HCT116 (cell line): ENCODE data around the gene ANKRD13D. TPM values are rescaled to one million over a fixed set of nuclear protein-coding genes. Genes with fewer than 3 reads are reported as not detected.
"Not testable (repeated sequence)": the region's sequence is repeated elsewhere in the genome, so short reads cannot be mapped to it uniquely, and the experiment has no call there.

Source experiments
- ATAC-seq: fragments of 200-7000 bp; cut with Tn5 transposase; 2 replicates; pipeline ENCODE4 v1.9.1; 2020; ENCODE audit warnings: mild to moderate bottlenecking, moderate library complexity
- BruUV-seq: library from RNA; stranded (reverse); fragments of 400-500 nt; replicated peaks from 2 replicates; lab custom pipeline; 2021; lab: Mats Ljungman, UMichigan
- CTCF ChIA-PET: fragments of 300-600 bp; sonication (Branson Sonifier 250); formaldehyde crosslinking; loops from one replicate; lab custom pipeline; 2021; ENCODE audit warnings: antibody characterized with exemption; lab: Charles Lee
- POLR2A ChIA-PET: fragments of 300-600, 350-600 bp; sonication (Branson Sonifier 250); formaldehyde crosslinking; loops from one replicate; lab custom pipeline; 2021; ENCODE audit warnings: antibody characterized with exemption; lab: Charles Lee
- RAD21 ChIA-PET, 2 experiments: fragments of 300-600 bp; sonication (Branson Sonifier 250); formaldehyde crosslinking; loops; one replicate each; lab custom pipeline; 2023; ENCODE audit warnings: low total read pairs in 2 of 2; ENCODE audit not compliant: uncharacterized antibody in 2 of 2, unreplicated experiment in 2 of 2, low non-redundant PET in 1 of 2; lab: Charles Lee
- DNase-seq: peaks from one replicate; pipeline ENCODE4 v3.0.0-alpha.2; 2010; ENCODE audit warnings: low read depth, low spot score
- H2AFZ ChIP-seq: fragments of 200-600 bp; shearing (Covaris generic), sonication (generic); 2 replicates; pipeline ENCODE4 v1.6.1; 2017; ENCODE audit warnings: low read depth, mixed run types, mixed read lengths, antibody characterized with exemption, low read length; ENCODE audit not compliant: poor library complexity, severe bottlenecking
- H3K27ac ChIP-seq: 2 replicates; pipeline ENCODE4 v1.5.1; 2012; ENCODE audit warnings: low read depth, low read length
- H3K27me3 ChIP-seq: fragments of 200-600 bp; sonication (generic); 2 replicates; pipeline ENCODE4 v1.6.1; 2016; ENCODE audit warnings: mixed run types, low read length, mixed read lengths; ENCODE audit not compliant: insufficient read depth
- H3K36me3 ChIP-seq, 2 experiments: fragments of 200-500 bp in 1 of 2; fragments of 200-600 bp in 1 of 2; sonication (Bioruptor generic) in 1 of 2; sonication (generic) in 1 of 2; 2 replicates each; pipeline versions ENCODE4 v1.5.1 to v1.6.1; 2014 to 2016; ENCODE audit warnings: low read length in 2 of 2, inconsistent platforms in 1 of 2, mixed read lengths in 1 of 2, mixed run types in 1 of 2; ENCODE audit not compliant: insufficient read depth in 2 of 2, control insufficient read depth in 1 of 2
- H3K4me1 ChIP-seq, 2 experiments: fragments of 200-600 bp in 1 of 2; sonication (generic) in 1 of 2; 2 replicates each; pipeline versions ENCODE4 v1.5.1 to v1.6.1; 2012 to 2017; ENCODE audit warnings: low read length in 2 of 2, inconsistent platforms in 1 of 2, mild to moderate bottlenecking in 1 of 2, mixed read lengths in 1 of 2, mixed run types in 1 of 2, moderate library complexity in 1 of 2; ENCODE audit not compliant: insufficient read depth in 2 of 2, control insufficient read depth in 1 of 2
- H3K4me2 ChIP-seq: fragments of 200-600 bp; sonication (generic); 2 replicates; pipeline ENCODE4 v1.6.1; 2017; ENCODE audit warnings: mixed run types, low read length, mixed read lengths
- H3K4me3 ChIP-seq, 2 experiments: fragments of 200-600 bp in 1 of 2; sonication (generic) in 1 of 2; replicated peaks in 1 of 2; 2 replicates each; pipeline ENCODE4 v1.5.1; 2011 to 2016; ENCODE audit warnings: low read length in 2 of 2, control low read depth in 1 of 2, low read depth in 1 of 2, mild to moderate bottlenecking in 1 of 2, mixed read lengths in 1 of 2, mixed run types in 1 of 2
- H3K79me2 ChIP-seq: fragments of 200-600 bp; sonication (generic); 2 replicates; pipeline ENCODE4 v1.6.1; 2017; ENCODE audit warnings: mild to moderate bottlenecking, mixed run types, low read length, moderate library complexity, mixed read lengths; ENCODE audit not compliant: insufficient read depth
- H3K9ac ChIP-seq: fragments of 200-600 bp; sonication (generic); 2 replicates; pipeline ENCODE4 v1.6.1; 2016; ENCODE audit warnings: low read length, mixed read lengths
- H3K9me2 ChIP-seq: fragments of 200-600 bp; sonication (generic), shearing (Covaris generic); 2 replicates; pipeline ENCODE4 v1.6.1; 2017; ENCODE audit warnings: mixed run types, mild to moderate bottlenecking, moderate library complexity; ENCODE audit not compliant: insufficient read depth
- H3K9me3 ChIP-seq, 2 experiments: fragments of 200-500 bp in 1 of 2; fragments of 200-600 bp in 1 of 2; sonication (Bioruptor generic) in 1 of 2; sonication (generic) in 1 of 2; 2 replicates each; pipeline ENCODE4 v1.6.1; 2014 to 2017; ENCODE audit warnings: low read length in 2 of 2, mixed read lengths in 2 of 2, inconsistent platforms in 1 of 2, low read depth in 1 of 2, mild to moderate bottlenecking in 1 of 2, mixed run types in 1 of 2, moderate library complexity in 1 of 2; ENCODE audit not compliant: control insufficient read depth in 1 of 2, insufficient read depth in 1 of 2
- H4K20me1 ChIP-seq: fragments of 200-600 bp; sonication (generic), shearing (Covaris generic); 2 replicates; pipeline ENCODE4 v1.6.1; 2017; ENCODE audit warnings: mixed run types, mild to moderate bottlenecking, moderate library complexity; ENCODE audit not compliant: insufficient read depth
- CTCF ChIP-seq, 3 experiments: fragments of 200-600 bp in 1 of 3; sonication (generic) in 1 of 3; IDR thresholded peaks in 2 of 3; conservative IDR thresholded peaks in 1 of 3; 2 replicates each; pipeline ENCODE4 v1.5.1; 2012 to 2017; ENCODE audit warnings: low read depth in 2 of 3, low read length in 2 of 3, antibody characterized with exemption in 1 of 3, borderline replicate concordance in 1 of 3, control low read depth in 1 of 3, mild to moderate bottlenecking in 1 of 3, mixed read lengths in 1 of 3, mixed run types in 1 of 3, moderate library complexity in 1 of 3; ENCODE audit not compliant: insufficient read depth in 1 of 3
- POLR2AphosphoS5 ChIP-seq: IDR thresholded peaks from 2 replicates; pipeline ENCODE4 v1.6.1; 2011; ENCODE audit warnings: mild to moderate bottlenecking, low read depth, low read length, moderate library complexity
- intact Hi-C: fragments of 100-400 bp; cut with micrococcal nuclease; formaldehyde crosslinking; loops from 2 replicates; pipeline ENCODE4 v1.10.0; 2022
- total RNA-seq: library from RNA; stranded (reverse); gene quantifications from one replicate; pipeline ENCODE4 v1.2.1, GENCODE V29; 2021; ENCODE audit not compliant: unreplicated experiment
- TF ChIP-seq, protein P1 (sequence below): IDR thresholded peaks from 2 replicates; pipeline ENCODE4 v1.6.1; 2012; ENCODE audit warnings: low read depth

Gene ANKRD13D
- total RNA-seq, 1 experiment from 2014 or later = 61.1 TPM

GRCh38 chr11:67260885-67261639 lies 28.0 kb upstream of the ANKRD13D start:
- CTCF ChIA-PET = interaction anchor here (0.6 to 4.2 kb wide), 18 partner anchors 8 to 211 kb away, joined by 3 to 60 read pairs (median 4); partner anchors contain the start of gene SSH3
- Histone ChIP-seq H3K9ac (peak overlapping the region; percentile 54; the same call in 1 of the 2 replicates), H3K4me3 (peak overlapping the region; percentile 32 to 51), H3K4me1 (peaks cover 9 to 34% of the 10 kb centered on the region in 2 experiments; a peak in 3 of 4 replicates), H3K4me2 (peak overlapping the region; percentile 90), H2AFZ (peak overlapping the region; percentile 97)
- DNase-seq, H3K27me3 ChIP-seq, BruUV-seq, H3K79me2 ChIP-seq, H4K20me1 ChIP-seq, H3K27ac ChIP-seq, intact Hi-C loops, H3K9me2 ChIP-seq, H3K36me3 ChIP-seq, H3K9me3 ChIP-seq: not testable (repeated sequence)
- ATAC-seq = peak; percentile 57
- TF ChIP-seq POLR2AphosphoS5 = peak; percentile 21; the same call in 1 of the 2 replicates
- POLR2A ChIA-PET = interaction anchor here (0.6 to 1.9 kb wide), 3 partner anchors 21 to 114 kb away, joined by 3 to 7 read pairs (median 5); no protein-coding TSS in a partner anchor
- RAD21 ChIA-PET = interaction anchor here in 1 of 2 experiments (0.6 to 1.6 kb wide), 4 partner anchors 56 to 121 kb away, joined by 3 to 11 read pairs (median 4); no protein-coding TSS in a partner anchor

- H3K4me2 ChIP-seq = peak overlapping the region; percentile 90
- POLR2A ChIA-PET = interaction anchor here (0.6 to 1.9 kb wide), 4 partner anchors 22 to 113 kb away, joined by 3 to 7 read pairs (median 4); no protein-coding TSS in a partner anchor
- H3K79me2 ChIP-seq = peaks cover under 1% of the 10 kb centered on the region; the same call in 1 of the 2 replicates
- no peaks in the 10 kb centered on the region for H3K9me2 ChIP-seq
- no peaks in the 10 kb centered on the region for H3K9me3 ChIP-seq
- CTCF ChIA-PET = interaction anchor here (0.6 to 4.2 kb wide), 21 partner anchors 8 to 212 kb away, joined by 3 to 60 read pairs (median 4); partner anchors contain the start of gene SSH3
- no TSS peak for BruUV-seq
- RAD21 ChIA-PET = interaction anchor here (0.6 to 1.6 kb wide), 6 partner anchors 56 to 121 kb away, joined by 3 to 11 read pairs (median 4); no protein-coding TSS in a partner anchor
- no peaks in the 10 kb centered on the region for H4K20me1 ChIP-seq
- H3K4me1 ChIP-seq = peaks cover 9 to 35% of the 10 kb centered on the region in 2 experiments; a peak in 3 of 4 replicates
- no peak overlapping the region for H3K27ac ChIP-seq
- TF ChIP-seq, protein P1, sequence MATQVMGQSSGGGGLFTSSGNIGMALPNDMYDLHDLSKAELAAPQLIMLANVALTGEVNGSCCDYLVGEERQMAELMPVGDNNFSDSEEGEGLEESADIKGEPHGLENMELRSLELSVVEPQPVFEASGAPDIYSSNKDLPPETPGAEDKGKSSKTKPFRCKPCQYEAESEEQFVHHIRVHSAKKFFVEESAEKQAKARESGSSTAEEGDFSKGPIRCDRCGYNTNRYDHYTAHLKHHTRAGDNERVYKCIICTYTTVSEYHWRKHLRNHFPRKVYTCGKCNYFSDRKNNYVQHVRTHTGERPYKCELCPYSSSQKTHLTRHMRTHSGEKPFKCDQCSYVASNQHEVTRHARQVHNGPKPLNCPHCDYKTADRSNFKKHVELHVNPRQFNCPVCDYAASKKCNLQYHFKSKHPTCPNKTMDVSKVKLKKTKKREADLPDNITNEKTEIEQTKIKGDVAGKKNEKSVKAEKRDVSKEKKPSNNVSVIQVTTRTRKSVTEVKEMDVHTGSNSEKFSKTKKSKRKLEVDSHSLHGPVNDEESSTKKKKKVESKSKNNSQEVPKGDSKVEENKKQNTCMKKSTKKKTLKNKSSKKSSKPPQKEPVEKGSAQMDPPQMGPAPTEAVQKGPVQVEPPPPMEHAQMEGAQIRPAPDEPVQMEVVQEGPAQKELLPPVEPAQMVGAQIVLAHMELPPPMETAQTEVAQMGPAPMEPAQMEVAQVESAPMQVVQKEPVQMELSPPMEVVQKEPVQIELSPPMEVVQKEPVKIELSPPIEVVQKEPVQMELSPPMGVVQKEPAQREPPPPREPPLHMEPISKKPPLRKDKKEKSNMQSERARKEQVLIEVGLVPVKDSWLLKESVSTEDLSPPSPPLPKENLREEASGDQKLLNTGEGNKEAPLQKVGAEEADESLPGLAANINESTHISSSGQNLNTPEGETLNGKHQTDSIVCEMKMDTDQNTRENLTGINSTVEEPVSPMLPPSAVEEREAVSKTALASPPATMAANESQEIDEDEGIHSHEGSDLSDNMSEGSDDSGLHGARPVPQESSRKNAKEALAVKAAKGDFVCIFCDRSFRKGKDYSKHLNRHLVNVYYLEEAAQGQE = no peak
- peak in 2 of 3 experiments; percentile 41 to 50; a peak in 4 of 6 replicates for TF ChIP-seq CTCF (IDR thresholded peaks at IDR 0.05 in 2 of 3, conservative IDR thresholded peaks at IDR 0.05 in 1 of 3; ENCODE audit: borderline replicate concordance in 1 of 3, insufficient read depth in 1 of 3, low read depth in 2 of 3, low read length in 2 of 3)
- H3K27me3 ChIP-seq = no peaks in the 10 kb centered on the region
- no peak overlapping the region for H3K9ac ChIP-seq
- DNase-seq (no peak), ATAC-seq (no peak; the same call in 1 of the 2 replicates)
- H3K36me3 ChIP-seq = no peaks in the 10 kb centered on the region; a peak in 1 of 4 replicates
- peak overlapping the region in 1 of 2 experiments; percentile 51; a peak in 2 of 4 replicates for H3K4me3 ChIP-seq
- intact Hi-C loops = no loop called here
- H2AFZ ChIP-seq = no peak overlapping the region
Observed at GRCh38 chr11:67261640-67261945, 27.5 kb upstream of the ANKRD13D start.
